Loucy (cell line): Measurements from ENCODE around the gene ROR1.

Experiments used
- EZH2phosphoT487 ChIP-seq: fragments of 200-600 bp; IDR thresholded peaks from 2 replicates; pipeline ENCODE4 v1.6.1; 2018; ENCODE audit warnings: antibody characterized with exemption, mild to moderate bottlenecking, moderate library complexity, borderline replicate concordance
- TF ChIP-seq, protein P1 (sequence below): fragments of 200-600 bp; sonication (generic); conservative IDR thresholded peaks from 2 replicates; pipeline ENCODE4 v1.5.1; 2014; ENCODE audit warnings: mild to moderate bottlenecking, antibody characterized with exemption, low read length

DNA sequence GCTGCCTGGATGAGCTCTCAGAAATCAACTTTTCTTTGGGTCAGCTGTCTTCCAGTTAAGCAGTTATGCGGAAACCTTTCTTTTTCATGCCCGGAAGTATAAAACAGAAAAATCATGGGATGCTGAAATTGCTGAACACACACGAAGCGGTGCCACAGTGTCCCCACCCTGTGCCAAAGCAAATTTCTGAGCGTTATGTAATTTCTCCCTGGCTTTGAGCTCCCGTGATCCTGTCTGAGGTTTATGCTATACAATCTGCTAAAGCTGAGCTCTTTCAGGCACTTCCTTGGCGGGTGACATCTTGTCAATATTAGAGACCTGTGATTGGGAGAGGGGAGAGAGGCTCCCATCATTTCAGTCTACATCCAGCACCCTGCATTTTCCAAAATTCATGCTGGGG is 201.7 kb downstream of the ROR1 start:
- TF ChIP-seq, protein P1, sequence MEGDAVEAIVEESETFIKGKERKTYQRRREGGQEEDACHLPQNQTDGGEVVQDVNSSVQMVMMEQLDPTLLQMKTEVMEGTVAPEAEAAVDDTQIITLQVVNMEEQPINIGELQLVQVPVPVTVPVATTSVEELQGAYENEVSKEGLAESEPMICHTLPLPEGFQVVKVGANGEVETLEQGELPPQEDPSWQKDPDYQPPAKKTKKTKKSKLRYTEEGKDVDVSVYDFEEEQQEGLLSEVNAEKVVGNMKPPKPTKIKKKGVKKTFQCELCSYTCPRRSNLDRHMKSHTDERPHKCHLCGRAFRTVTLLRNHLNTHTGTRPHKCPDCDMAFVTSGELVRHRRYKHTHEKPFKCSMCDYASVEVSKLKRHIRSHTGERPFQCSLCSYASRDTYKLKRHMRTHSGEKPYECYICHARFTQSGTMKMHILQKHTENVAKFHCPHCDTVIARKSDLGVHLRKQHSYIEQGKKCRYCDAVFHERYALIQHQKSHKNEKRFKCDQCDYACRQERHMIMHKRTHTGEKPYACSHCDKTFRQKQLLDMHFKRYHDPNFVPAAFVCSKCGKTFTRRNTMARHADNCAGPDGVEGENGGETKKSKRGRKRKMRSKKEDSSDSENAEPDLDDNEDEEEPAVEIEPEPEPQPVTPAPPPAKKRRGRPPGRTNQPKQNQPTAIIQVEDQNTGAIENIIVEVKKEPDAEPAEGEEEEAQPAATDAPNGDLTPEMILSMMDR = no peak
- no peak for TF ChIP-seq EZH2phosphoT487
